Measurements from ENCODE around the gene CHST11.
"Not testable (repeated sequence)": the region's sequence is repeated elsewhere in the genome, so short reads cannot be mapped to it uniquely, and the experiment has no call there.

CHST11 gene

DNA sequence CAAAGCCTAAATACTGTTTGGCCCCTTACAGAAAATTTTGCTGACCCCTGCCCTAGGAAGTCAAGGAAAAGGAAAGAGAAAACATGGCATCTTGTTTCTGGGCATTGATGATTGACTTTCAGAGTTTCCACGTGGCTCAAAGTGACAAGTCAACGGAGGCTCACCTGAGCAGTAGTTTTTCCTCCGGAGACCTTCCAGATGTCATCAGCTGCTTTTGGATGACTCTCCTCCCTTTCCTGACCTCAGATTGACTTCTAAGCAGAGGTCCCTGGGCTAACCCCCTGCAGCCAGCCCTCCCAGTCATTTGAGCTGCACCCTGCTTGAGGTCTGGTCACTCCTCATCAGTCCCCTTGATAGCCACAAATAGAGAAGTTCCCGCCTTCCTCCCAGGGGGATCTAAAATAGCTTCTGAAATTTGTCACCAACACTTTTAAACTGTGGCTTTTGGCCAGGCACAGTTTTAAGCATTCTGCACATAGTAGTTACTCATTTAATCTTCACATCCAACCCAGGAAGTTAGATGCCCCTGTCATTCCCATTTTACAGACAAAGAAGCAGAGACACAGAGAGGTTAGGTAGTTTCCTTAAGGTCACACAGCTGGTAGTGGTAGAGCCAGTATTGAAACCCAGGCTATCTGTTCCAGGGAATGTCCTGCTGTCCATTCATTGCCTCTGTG lies 143.4 kb downstream of the CHST11 start:
- no peak for DNase-seq (ENCODE audit: extremely low read depth in 1 of 2, low read depth in 1 of 2)

GRCh38 chr12:104600790-104601739 lies 144.3 kb downstream of the CHST11 start:
- no peak for DNase-seq (ENCODE audit: extremely low read depth in 1 of 2, low read depth in 1 of 2)

DNA sequence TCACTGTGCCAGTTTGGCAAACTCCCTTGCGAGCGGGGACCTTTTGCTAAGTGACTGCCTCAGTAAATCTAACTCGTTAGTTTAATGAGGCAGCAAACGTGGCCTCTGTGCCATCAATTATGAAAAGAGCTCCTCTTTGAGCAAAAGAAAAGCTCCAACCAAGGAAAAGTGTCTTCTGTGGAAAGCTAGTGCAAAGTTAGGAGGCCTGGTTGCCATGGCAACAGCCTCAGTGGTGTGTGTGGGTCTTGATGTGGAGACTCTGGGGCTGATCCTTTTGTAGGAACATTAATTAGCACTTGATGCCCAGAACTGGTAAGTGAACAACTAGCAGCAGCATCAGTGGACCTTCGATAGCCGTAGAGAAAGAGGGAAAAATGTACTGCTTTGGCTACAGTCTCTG lies 145.7 kb downstream of the CHST11 start:
- no peak for DNase-seq (ENCODE audit: extremely low read depth in 1 of 2, low read depth in 1 of 2)

DNA sequence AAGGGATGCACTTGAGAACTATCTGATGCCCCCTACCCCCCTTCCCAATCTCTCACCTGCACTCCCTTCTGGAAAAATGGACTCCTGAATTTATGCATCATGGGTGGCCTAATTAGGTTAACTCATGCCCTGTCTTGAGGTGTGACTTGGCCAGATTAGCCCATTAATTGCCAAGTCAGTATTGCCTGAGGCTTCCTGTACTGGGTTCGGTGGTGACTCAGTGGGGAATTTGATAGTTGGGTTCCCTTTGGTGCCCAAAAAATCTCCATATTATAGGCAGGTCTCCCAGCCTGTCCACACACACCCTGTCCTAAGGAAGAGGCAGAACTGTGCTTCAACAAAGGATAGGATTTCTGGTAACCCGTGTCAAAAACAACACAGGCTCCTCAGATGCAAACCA lies 146.1 kb downstream of the CHST11 start:
- no peak for DNase-seq (ENCODE audit: extremely low read depth in 1 of 2, low read depth in 1 of 2)

GRCh38 chr12:104603545-104603973 lies 146.8 kb downstream of the CHST11 start:
- DNase-seq (ENCODE audit: extremely low read depth in 1 of 2, low read depth in 1 of 2): no peak

GRCh38 chr12:104604070-104604994 lies 147.6 kb downstream of the CHST11 start:
- DNase-seq (ENCODE audit: extremely low read depth in 1 of 2, low read depth in 1 of 2): peak in 1 of 2 donors; percentile 5

GRCh38 chr12:104604995-104605675 lies 148.4 kb downstream of the CHST11 start:
- no peak for DNase-seq (ENCODE audit: extremely low read depth in 1 of 2, low read depth in 1 of 2)

GRCh38 chr12:104605685-104606084 lies 148.9 kb downstream of the CHST11 start:
- no peak for DNase-seq (ENCODE audit: extremely low read depth in 1 of 2, low read depth in 1 of 2)

GRCh38 chr12:104608998-104609397 lies 152.2 kb downstream of the CHST11 start:
- no peak for DNase-seq (ENCODE audit: extremely low read depth in 1 of 2, low read depth in 1 of 2)

GRCh38 chr12:104609445-104609844 lies 152.7 kb downstream of the CHST11 start:
- no peak for DNase-seq (ENCODE audit: extremely low read depth in 1 of 2, low read depth in 1 of 2)

DNA sequence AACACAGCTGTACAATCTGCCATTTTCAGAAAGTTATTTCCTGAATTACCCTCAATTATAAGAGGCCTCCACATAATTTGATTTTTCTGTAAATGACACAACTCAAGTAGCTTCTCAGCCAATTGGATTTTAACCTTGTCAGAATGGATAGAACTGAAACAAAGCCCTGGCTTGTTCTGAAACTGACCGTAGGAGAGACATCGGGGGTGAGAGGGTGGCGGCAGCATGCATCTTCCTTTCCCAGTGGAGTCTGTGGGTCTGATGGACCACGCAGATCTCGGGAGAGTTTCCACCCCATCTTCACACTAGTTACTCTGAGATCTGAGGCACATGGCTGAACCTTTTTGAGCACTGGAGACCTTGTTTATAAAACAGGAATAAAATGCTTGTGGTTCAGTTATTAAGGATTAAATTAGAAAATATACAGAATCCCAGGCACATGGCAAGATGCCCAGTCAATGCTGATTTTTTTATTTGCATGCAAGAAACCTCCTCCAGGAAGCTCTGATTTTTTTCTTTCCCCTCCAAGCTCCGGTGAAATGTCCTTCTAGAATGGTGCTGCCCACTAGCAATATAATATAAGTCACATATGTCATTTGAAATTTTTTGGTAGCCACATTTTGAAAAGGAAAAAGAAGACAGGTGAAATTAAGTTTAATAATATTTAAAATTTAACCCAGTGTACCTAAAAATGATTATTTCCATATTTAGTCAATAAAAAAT lies 153.9 kb downstream of the CHST11 start:
- DNase-seq (ENCODE audit: extremely low read depth in 1 of 2, low read depth in 1 of 2): no peak

DNA sequence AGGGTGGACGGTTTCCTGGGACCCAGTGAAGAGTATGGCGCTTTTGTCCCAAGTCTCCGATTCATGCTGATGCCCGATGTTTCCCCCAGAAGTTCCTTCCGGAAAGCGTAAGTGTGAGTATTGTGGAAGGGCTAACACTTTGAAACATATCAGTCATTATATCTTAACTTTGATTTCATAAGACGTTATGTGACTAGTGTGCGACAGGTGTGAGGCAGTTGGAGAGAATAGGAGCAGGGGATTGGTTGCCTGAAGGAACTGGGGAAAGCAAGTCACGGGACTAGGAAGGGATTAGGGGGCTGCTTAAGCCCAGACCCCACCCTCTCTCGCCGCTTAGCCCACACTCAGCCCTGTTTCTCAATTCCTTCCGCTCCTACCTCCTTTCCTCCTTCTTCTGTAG lies 154.9 kb downstream of the CHST11 start:
- DNase-seq (ENCODE audit: extremely low read depth in 1 of 2, low read depth in 1 of 2): no peak

- DNase-seq (ENCODE audit: extremely low read depth in 1 of 2, low read depth in 1 of 2): not testable (repeated sequence)
These were observed 156.6 kb downstream of the CHST11 start for GRCh38 chr12:104613372-104613771.

DNA sequence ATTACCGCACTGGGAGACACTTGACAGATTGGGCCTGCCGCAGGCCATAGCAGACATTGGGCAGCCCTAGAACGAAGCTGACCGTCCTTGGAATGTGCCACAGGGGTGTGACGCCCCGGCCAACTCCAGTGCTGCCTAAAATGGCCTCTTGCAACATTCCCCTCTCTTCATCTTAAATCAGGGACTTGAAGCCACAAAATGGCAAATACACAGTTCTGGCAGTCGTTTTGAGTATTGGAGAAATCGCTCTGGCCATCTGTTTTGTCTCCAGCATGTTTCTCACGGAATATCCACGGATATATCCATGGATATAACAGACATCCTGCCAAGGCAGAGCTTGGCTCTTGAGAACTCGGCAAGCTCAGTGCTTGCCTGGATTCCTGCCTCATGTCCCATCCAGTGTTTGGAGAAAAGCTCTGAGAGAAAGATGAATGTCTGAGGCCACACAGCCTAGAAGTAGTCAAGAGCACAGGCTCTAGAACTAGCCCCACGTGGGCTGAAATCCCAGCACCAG lies 158.4 kb downstream of the CHST11 start:
- DNase-seq (ENCODE audit: extremely low read depth in 1 of 2, low read depth in 1 of 2): no peak

GRCh38 chr12:104618691-104619090 lies 161.9 kb downstream of the CHST11 start:
- DNase-seq (ENCODE audit: extremely low read depth in 1 of 2, low read depth in 1 of 2): no peak

GRCh38 chr12:104619305-104619704 lies 162.6 kb downstream of the CHST11 start:
- no peak for DNase-seq (ENCODE audit: extremely low read depth in 1 of 2, low read depth in 1 of 2)

DNA sequence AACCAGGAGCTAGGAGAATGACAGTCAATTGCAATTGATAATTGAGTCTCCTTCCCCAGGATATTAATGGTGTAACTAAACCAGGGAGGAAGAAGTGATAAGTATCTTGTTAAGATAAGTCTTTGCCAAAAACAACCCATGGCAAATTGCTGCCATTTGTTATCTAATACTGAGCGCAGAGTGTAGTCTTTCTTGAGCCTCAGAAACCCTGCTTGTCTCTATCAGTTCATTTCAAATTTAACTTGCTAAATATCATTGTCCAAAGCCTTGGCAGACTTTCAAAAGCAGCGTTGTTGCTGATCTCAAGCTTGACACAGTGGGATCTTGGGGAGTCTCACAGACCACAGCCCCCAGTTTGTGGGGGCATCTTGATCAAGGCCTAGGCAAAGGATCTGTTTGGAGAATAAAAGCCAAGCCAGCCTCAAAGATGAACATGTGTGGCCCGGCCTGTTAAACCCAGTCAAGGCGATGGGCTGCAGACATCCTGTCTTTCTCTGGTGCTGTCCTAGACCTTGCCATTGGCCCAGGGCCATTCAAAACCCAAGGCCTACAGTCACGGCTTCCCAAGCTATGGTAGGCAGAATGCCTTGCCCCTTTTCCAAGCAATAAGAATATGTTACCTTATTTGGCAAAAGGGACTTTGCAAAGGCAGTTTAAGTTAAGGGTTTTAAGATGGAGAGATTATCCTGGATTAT lies 164.2 kb downstream of the CHST11 start:
- DNase-seq (ENCODE audit: extremely low read depth in 1 of 2, low read depth in 1 of 2): no peak

- DNase-seq (ENCODE audit: extremely low read depth in 1 of 2, low read depth in 1 of 2): no peak
These were observed 166.2 kb downstream of the CHST11 start for GRCh38 chr12:104622928-104623327.

DNA sequence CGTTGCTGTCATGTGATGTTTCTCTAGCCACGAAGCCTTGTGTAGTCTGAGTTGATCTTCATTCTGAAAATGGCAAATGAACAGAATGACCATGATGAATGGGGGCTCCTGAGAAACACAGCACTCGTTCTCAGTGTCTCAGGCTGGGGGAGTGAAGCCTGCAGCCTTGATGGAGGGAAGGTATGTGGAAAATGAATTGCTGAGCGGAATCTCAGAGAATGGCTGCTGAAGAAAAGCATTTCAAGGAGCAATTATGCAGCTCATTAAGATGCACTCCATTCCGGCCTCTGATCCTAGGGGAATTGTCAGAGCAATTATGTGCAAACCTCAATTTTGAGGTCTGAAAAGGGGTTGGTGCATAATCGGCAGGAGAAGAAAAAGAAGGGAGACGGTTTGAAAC lies 167.1 kb downstream of the CHST11 start:
- no peak for DNase-seq (ENCODE audit: extremely low read depth in 1 of 2, low read depth in 1 of 2)
